Measurements from ENCODE around the gene ARHGAP45. TPM values are rescaled to one million over a fixed set of nuclear protein-coding genes. Genes with fewer than 3 reads are reported as not detected.
"Not testable (repeated sequence)": the region's sequence is repeated elsewhere in the genome, so short reads cannot be mapped to it uniquely, and the experiment has no call there.

ARHGAP45 gene
- total RNA-seq, 4 donors from 2014 or later = 82.6 to 187 (median 118) TPM

DNA sequence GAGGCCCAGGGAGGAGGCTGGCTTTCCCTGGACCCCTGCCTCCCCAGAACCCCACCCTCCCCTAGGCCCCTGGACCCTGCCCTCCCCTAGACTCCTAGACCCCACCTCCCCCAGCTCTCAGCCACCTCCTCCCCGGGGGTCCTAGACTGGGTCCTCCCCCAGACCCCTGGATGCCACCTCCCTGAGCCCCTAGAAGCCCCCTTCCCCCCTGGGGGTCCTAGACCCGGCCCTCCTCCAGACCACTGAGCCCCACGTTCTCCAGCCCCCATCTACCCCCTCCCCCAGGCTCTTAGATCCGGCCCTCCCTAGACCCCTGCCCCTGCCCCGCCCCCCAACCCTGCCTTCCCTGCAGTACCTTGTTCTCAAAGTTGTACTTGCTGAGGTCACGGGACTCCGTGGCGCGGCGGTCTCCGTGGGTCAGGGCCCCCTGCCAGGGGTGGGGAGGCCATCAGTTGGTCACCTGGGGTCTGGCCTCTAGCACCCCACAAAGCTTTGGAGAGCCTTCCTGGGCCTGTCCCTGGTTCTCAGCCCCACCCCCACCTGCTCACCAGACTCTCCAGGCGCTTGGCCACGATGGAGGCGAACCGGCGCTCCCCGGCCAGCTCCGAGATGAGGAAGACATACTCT, 44.8 kb downstream of the ARHGAP45 start:
- Histone ChIP-seq H3K4me3 (no peak overlapping the region), H3K9me3 (no peaks in the 10 kb centered on the region), H3K27me3 (no peaks in the 10 kb centered on the region), H3K4me1 (peaks cover 0 to 32% (median 14%) of the 10 kb centered on the region in 4 donors), H3K27ac (peak overlapping the region in 3 of 4 donors; percentile 36 to 71 (median 41)), H3K36me3 (peaks cover 0 to 87% (median 0%) of the 10 kb centered on the region in 3 donors)
- DNase-seq = no peak
- TF ChIP-seq CTCF (IDR thresholded peaks at IDR 0.05) (no peak), POLR2A (IDR thresholded peaks at IDR 0.05) (no peak)

GRCh38 chr19:1112268-1113029, 45.5 kb downstream of the ARHGAP45 start:
- no peak for TF ChIP-seq CTCF (IDR thresholded peaks at IDR 0.05)
- no peak for TF ChIP-seq POLR2A (IDR thresholded peaks at IDR 0.05)
- Histone ChIP-seq H3K9me3 (no peaks in the 10 kb centered on the region), H3K27ac (peak overlapping the region; percentile 18 to 79 (median 68)), H3K4me3 (peak overlapping the region in 1 of 4 donors; percentile 0), H3K4me1 (peaks cover 0 to 25% (median 12%) of the 10 kb centered on the region in 4 donors), H3K36me3 (peaks cover 0 to 87% (median 0%) of the 10 kb centered on the region in 3 donors), H3K27me3 (no peaks in the 10 kb centered on the region)
- DNase-seq = peak in 2 of 3 donors; percentile 86 to 92

GRCh38 chr19:1113030-1113985, 46.3 kb downstream of the ARHGAP45 start:
- peaks cover 0 to 88% (median 0%) of the 10 kb centered on the region in 3 donors for H3K36me3 ChIP-seq
- H3K27ac ChIP-seq = peak overlapping the region; percentile 64 to 79 (median 72)
- H3K27me3 ChIP-seq = no peaks in the 10 kb centered on the region
- peak overlapping the region in 1 of 4 donors; percentile 12 for H3K4me3 ChIP-seq
- TF ChIP-seq POLR2A (IDR thresholded peaks at IDR 0.05) = peak in 1 of 2 donors; percentile 44
- TF ChIP-seq CTCF (IDR thresholded peaks at IDR 0.05) = peak; percentile 70 to 96 (median 90)
- peaks cover 0 to 21% (median 12%) of the 10 kb centered on the region in 4 donors for H3K4me1 ChIP-seq
- peak; percentile 97 to 98 (median 98) for DNase-seq
- no peaks in the 10 kb centered on the region for H3K9me3 ChIP-seq

- H3K9me3 ChIP-seq = no peaks in the 10 kb centered on the region
- peaks cover 0 to 88% (median 0%) of the 10 kb centered on the region in 3 donors for H3K36me3 ChIP-seq
- DNase-seq = no peak
- no peak for TF ChIP-seq POLR2A (IDR thresholded peaks at IDR 0.05)
- no peak for TF ChIP-seq CTCF (IDR thresholded peaks at IDR 0.05)
- no peak overlapping the region for H3K4me3 ChIP-seq
- H3K27ac ChIP-seq = peak overlapping the region; percentile 64 to 79 (median 72)
- H3K27me3 ChIP-seq = no peaks in the 10 kb centered on the region
- H3K4me1 ChIP-seq = peaks cover 0 to 21% (median 12%) of the 10 kb centered on the region in 4 donors
These were observed 47.1 kb downstream of the ARHGAP45 start for GRCh38 chr19:1113986-1114483.

DNA sequence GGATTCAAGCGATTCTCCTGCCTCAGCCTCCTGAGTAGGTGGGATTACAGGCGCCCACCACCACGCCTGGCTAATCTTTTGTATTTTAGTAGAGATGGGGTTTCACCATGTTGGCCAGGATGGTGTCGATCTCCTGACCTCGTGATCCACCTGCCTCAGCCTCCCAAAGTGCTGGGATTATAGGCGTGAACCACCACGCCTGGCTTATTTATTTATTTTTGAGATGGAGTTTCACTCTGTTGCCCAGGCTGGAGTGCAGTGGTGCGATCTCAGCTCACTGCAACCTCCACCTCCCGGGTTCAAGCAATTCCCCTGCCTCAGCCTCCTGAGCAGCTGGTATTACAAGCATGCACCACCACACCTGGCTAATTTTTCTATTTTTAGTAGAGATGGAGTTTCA, 47.8 kb downstream of the ARHGAP45 start:
- not testable (repeated sequence) for DNase-seq, H3K27ac ChIP-seq, H3K27me3 ChIP-seq, H3K9me3 ChIP-seq, H3K4me3 ChIP-seq
- Histone ChIP-seq H3K4me1 (peaks cover 0 to 21% (median 12%) of the 10 kb centered on the region in 4 donors), H3K36me3 (peaks cover 0 to 88% (median 0%) of the 10 kb centered on the region in 3 donors)

Data from Peyer's patch (tissue), 4 donors.